ENCODE data around the gene CD58. TPM values are rescaled to one million over a fixed set of nuclear protein-coding genes. Genes with fewer than 3 reads are reported as not detected.

Gene CD58
- total RNA-seq, 4 donors from 2014 or later = 1.8 to 48.7 (median 32.7) TPM

- H3K27ac ChIP-seq = no peak overlapping the region
- intact Hi-C loops (cut with DNase I; ENCODE audit: low total_unique reads) (no loop called here), in situ Hi-C loops (cut with MboI; ENCODE audit: low pct_ligation_motif_present in 1 of 4, low pct_unique_long_range_greater_than_20kb in 1 of 4, low sequenced_read_pairs in 3 of 4) (no loop called here)
- peaks cover 0 to 43% (median 2%) of the 10 kb centered on the region in 4 donors for H3K4me1 ChIP-seq
- H3K9me3 ChIP-seq = no peaks in the 10 kb centered on the region
- TF ChIP-seq POLR2AphosphoS5 (IDR thresholded peaks at IDR 0.05) (no peak), EP300 (IDR thresholded peaks at IDR 0.05; ENCODE audit: low read depth) (no peak), CTCF (IDR thresholded peaks at IDR 0.05) (no peak), POLR2A (IDR thresholded peaks at IDR 0.05) (no peak)
- no peaks in the 10 kb centered on the region for H3K27me3 ChIP-seq
- 70 to 79% methylated on average over 2 to 5 of the region's 5 CpGs for WGBS, 2 donors (ENCODE audit: low coverage in 1 of 2)
- no peak for DNase-seq
- no peak overlapping the region for H3K4me3 ChIP-seq
- H3K36me3 ChIP-seq = no peaks in the 10 kb centered on the region
Measured at GRCh38 chr1:116502671-116503314, 68.0 kb downstream of the CD58 start.

- intact Hi-C loops (cut with DNase I; ENCODE audit: low total_unique reads) = no loop called here
- in situ Hi-C loops (cut with MboI; ENCODE audit: low pct_ligation_motif_present in 1 of 4, low pct_unique_long_range_greater_than_20kb in 1 of 4, low sequenced_read_pairs in 3 of 4) = no loop called here
- WGBS, 2 donors (ENCODE audit: low coverage in 1 of 2) = 97 to 100% methylated on average over 2 of the region's 2 CpGs
- TF ChIP-seq EP300 (IDR thresholded peaks at IDR 0.05; ENCODE audit: low read depth) (no peak), POLR2AphosphoS5 (IDR thresholded peaks at IDR 0.05) (no peak), POLR2A (IDR thresholded peaks at IDR 0.05) (no peak), CTCF (IDR thresholded peaks at IDR 0.05) (no peak)
- H3K4me1 ChIP-seq = peaks cover 0 to 43% (median 2%) of the 10 kb centered on the region in 4 donors
- no peak overlapping the region for H3K4me3 ChIP-seq
- no peak for DNase-seq
- no peak overlapping the region for H3K27ac ChIP-seq
- H3K9me3 ChIP-seq = no peaks in the 10 kb centered on the region
- H3K36me3 ChIP-seq = no peaks in the 10 kb centered on the region
- no peaks in the 10 kb centered on the region for H3K27me3 ChIP-seq
Measured at GRCh38 chr1:116501870-116502244, 69.0 kb downstream of the CD58 start.

- in situ Hi-C loops (cut with MboI; ENCODE audit: low pct_ligation_motif_present in 1 of 4, low pct_unique_long_range_greater_than_20kb in 1 of 4, low sequenced_read_pairs in 3 of 4) = no loop called here
- DNase-seq = peak; percentile 52
- Histone ChIP-seq H3K27me3 (no peaks in the 10 kb centered on the region), H3K4me1 (peaks cover 0 to 48% (median 2%) of the 10 kb centered on the region in 4 donors), H3K36me3 (no peaks in the 10 kb centered on the region), H3K4me3 (no peak overlapping the region), H3K9me3 (no peaks in the 10 kb centered on the region), H3K27ac (peak overlapping the region in 1 of 4 donors; percentile 48)
- TF ChIP-seq POLR2A (IDR thresholded peaks at IDR 0.05) (no peak), EP300 (IDR thresholded peaks at IDR 0.05; ENCODE audit: low read depth) (no peak), CTCF (IDR thresholded peaks at IDR 0.05) (no peak), POLR2AphosphoS5 (IDR thresholded peaks at IDR 0.05) (no peak)
- 69 to 75% methylated on average over 4 to 9 of the region's 9 CpGs for WGBS, 2 donors (ENCODE audit: low coverage in 1 of 2)
- intact Hi-C loops (cut with DNase I; ENCODE audit: low total_unique reads) = no loop called here
Measured at GRCh38 chr1:116501125-116501869, 69.5 kb downstream of the CD58 start.

DNA sequence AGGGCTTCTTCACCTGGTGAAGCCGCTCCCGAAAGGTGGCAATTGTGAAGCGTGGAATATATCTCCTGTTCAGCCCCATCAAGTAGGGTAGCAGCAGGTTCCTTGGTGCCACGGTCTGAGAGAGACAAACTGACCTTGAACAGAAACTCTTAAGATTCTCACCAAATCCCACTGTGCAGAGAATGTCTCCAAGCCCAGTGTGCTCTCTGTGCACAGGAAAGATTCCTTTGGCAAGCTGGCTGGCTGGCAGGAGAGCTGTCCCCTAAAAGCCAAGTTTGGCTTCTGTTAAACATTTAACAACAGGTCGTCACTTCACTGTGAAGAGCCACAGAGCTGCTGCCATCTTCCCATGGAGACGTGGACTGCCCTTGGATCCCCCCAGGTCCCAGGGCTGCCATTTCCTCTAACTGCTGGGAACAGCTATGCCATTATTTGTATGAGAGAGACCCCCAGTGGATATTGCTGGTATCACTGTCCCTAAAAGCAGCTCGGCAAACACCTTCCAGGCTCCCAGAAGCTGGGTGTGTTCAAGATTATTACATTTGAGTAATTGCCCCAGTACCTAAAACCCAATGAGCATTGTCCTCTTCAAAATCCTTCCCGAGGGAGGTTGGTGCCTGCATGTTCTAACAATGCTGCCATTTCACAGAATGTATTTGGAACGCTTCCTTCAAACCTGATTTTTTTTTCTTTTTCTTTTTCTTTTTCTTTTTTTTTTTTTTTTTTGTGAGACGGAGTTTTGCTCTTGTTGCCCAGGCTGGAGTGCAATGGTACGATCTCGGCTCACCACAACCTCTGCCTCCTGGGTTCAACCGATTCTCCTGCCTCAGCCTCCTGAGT is 71.8 kb downstream of the CD58 start:
- Histone ChIP-seq H3K4me1 (peaks cover 0 to 42% (median 2%) of the 10 kb centered on the region in 4 donors), H3K4me3 (no peak overlapping the region), H3K27ac (no peak overlapping the region), H3K36me3 (no peaks in the 10 kb centered on the region), H3K9me3 (no peaks in the 10 kb centered on the region), H3K27me3 (no peaks in the 10 kb centered on the region)
- intact Hi-C loops (cut with DNase I; ENCODE audit: low total_unique reads) (no loop called here), in situ Hi-C loops (cut with MboI; ENCODE audit: low pct_ligation_motif_present in 1 of 4, low pct_unique_long_range_greater_than_20kb in 1 of 4, low sequenced_read_pairs in 3 of 4) (loop anchor here in 3 of 4 donors (10.0 to 25.0 kb wide), 4 partner anchors 114 to 364 kb away; partner anchors contain the start of gene ATP1A1 (in 2 of the 3))
- TF ChIP-seq CTCF (IDR thresholded peaks at IDR 0.05) = peak; percentile 69 to 93 (median 78)
- TF ChIP-seq POLR2AphosphoS5 (IDR thresholded peaks at IDR 0.05) = no peak
- peak; percentile 64 for DNase-seq
- 54 to 100% methylated on average over 2 to 13 of the region's 13 CpGs for WGBS, 2 donors (ENCODE audit: low coverage in 1 of 2)

All from transverse colon (tissue), 4 donors.